Activated CD4-positive, alpha-beta T cell treated with anti-CD3 and anti-CD28 coated beads, Interleukin-2, amount 50 U/mL, for 48 hours (primary cell): ENCODE data around the gene NDUFB11.

Experiments used
- DNase-seq, 2 experiments: peaks; one replicate each; pipeline ENCODE4 v3.0.0-alpha.2; 2020

Gene NDUFB11

DNA sequence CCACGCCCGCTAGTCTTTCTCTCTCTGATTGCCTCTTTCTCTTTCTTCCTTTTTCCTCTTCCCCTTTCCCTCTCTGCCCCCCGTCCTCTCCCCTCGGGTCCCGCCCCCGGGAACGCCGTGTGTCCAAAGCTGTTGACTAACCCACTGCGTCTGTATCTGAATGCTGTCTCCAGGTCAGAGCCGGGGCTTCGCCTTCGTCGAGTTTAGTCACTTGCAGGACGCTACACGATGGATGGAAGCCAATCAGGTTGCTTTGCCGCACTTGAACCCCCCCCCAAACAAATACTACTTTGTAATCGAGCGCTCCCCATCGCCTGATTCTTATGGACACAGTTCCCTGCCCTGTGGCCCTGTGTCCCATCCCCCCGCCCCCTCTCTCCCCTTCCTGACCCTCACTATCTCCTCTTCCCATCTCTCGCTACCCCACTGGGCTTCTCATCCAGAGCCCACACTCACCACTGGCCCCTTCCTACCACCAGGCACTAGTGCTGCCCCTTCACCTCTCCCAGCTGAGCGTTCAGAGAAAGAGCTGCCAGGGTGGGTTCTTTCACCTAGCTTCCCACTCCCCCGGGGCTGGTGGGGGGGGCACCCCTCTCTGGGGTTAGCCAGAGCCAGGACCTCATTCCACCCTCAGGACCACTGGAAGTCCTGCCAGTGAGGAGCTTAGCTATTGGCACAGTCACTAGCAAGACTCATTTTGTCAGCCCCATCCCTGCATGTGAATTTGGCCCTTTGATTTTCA is 30.5 kb upstream of the NDUFB11 start:
- DNase-seq, result no peak

DNA sequence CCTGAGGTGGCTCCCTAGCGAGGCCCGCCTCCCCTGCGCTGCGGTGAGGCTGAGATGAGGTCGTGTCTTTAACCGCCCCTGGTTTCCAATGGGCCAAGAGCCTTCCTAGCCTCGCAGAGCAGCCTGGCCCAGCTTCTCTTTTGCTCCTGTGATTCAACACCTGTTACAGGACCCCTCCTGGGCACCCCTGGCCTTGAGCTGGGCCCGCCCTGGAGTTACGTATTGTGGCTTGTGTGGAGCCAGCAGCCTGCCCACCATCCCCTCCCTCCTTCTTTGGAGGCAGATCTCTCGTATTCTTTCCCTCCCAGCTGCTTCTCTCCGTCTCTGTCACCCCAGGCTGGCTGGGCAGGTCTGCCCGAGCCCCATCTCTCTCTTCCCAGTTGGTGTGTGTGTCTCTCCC is 29.9 kb upstream of the NDUFB11 start:
- no peak for DNase-seq

DNA sequence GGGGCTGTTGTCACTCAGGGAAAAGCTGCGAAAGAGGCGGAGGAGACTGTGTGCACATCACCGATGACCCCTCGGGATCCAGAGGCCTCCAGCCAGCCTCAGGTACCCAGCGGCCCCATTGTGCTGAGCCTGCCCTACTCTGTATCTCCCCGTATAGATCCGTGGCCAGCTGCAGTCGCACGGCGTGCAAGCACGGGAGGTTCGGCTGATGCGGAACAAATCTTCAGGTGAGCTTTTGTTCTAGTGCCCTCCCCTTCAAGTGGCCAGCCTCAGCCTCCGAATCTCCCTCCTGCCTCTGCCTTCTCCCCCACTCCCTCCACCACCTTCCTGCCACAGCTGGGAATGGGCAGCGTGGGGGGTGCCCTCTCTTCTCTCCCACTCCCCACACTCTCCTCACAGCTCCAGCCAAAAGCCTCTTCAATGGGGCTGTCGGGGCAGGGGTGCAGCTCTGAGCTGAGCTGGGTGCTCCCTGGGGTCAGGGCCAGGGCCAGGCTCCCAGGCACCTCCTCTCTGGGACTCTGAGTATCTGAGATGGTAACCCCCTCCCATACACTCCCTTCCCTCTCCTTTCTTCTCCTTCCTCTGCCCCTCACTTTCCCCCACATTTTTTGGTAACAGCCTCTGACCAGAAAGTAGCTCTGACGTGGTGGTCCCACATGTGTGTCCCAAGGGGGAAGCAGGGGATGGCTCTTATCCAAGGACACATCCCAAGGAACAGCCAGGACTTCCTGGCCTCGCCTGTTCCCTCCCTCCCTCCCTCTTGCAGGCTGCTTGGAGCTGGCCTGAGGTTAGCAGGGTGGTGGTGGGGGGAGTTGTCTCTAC is 28.7 kb upstream of the NDUFB11 start:
- DNase-seq, result no peak

DNA sequence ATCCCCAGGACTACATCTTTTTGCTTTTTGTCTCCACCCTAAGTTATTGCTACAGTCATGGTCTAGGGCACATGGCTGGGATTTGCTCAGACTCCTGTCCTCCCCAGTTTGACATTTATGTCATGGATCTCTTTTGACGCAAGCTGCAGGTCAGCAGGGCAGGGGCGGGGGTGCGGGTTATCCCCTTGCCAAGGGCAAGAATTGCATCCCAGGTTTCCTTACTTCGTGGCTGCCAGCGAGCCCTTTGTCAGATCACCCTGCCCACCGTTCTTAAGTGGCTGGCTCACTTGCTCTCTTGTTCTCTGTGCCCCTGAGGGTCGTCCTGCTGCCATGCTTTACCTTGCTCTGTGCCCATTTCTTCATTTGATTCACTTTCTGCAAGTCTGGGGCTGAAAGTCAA is 28.0 kb upstream of the NDUFB11 start:
- no peak for DNase-seq

DNA sequence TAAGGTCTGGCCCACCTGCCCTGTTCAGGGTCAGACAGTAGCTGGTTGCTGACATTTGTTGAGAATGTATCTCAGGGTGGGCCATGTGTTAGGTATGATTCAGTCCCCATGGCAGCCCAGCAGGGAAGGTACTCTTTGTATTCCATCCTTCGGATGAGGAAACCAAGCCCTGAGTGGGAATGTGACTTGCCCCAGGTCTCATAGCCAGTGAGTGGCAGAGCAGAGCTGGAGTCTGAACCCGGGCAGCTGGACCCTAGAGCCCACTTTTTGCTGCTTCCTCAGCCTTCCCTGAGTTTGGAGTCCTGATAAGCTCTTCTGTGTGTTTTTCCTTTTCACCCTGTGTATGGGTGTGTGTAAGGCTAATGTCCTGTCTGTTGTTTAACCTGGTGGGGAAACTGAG is 27.5 kb upstream of the NDUFB11 start:
- DNase-seq, result no peak

DNA sequence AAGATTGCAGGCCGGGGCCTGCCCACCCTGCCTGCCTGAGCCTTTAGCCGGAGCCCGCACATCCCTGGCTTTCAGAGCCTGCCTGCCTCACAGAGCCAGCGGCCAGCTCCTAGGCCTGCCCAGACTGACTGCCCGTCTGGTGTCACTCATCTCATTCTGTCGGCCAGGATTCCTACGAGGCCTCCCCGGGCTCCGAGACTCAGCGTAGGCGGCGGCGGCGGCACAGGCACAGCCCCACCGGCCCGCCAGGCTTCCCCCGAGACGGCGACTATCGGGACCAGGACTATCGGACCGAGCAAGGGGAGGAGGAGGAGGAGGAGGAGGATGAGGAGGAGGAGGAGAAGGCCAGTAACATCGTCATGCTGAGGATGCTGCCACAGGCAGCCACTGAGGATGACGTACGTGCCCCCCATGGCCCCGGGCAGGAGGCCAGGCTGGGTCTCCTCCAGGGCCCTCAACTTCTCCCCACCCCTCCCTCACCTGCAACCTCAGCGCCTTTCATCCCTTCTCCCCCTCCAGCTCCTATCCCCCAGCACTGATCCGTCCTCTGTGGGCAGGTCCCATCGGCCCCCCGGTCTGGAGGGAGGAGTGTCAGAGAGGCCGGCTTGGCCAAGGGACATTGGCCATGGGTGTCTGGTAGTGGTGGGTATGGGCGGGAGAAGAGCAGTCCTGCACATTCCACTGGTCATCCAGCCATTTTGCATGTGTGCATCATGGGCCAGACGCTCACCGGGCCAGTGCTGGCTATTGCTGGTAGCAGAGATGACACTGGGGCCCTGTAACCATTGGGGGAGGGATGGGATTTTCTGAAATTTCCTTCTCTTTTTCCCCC is 26.6 kb upstream of the NDUFB11 start:
- no peak for DNase-seq

DNA sequence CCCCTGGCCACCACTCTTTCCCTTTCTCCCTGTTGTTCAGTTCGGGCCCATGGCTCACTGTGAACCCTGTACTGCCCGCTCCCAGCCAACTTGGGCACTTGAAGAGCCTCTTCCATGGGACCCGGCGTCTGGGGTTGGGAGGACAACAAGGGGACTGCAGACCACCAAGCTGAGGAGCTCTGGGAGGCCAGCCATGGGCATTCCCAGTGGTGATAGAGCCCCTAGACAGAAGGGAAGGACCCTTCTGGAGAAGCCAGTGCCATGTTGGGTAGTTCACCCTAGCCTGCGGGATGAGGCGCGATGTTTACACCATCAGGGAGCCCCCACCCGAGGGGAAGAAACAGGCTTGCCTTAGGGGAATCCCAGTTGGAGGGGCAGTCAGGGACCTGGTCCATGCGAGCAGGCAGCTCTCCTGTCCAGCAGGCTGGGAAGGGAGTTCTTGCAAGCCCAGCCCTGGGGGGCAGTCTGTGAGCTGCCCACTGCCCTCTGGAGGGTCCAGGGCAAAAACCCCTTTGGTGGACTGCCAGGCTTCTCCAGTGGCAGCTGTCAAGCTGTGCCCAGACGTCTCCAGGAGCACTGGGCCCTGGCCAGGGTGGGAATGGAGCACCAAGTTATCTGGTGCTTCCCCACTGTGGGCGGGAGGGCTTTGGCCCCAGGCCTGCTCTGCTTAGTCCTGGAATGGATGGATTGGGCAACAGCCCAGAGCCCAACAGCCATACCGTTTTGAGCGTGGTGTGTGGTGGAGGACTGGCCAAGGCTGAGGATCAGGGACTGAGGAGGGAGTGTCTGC is 25.4 kb upstream of the NDUFB11 start:
- no peak for DNase-seq

DNA sequence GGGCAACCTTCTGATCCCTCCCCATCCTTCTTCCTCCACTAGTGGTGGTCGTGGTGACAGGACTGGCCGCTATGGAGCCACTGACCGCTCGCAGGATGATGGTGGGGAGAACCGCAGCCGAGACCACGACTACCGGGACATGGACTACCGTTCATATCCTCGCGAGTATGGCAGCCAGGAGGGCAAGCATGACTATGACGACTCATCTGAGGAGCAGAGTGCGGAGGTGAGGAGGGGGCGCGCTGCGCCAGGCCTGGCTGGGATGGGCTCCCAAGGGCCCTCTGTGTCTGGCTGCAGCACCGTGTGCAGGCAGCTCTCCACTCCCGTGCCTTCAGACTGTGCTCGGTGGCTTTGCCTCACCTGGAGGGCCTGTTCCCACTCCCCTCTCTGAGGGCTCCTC is 24.8 kb upstream of the NDUFB11 start:
- DNase-seq, result no peak

DNA sequence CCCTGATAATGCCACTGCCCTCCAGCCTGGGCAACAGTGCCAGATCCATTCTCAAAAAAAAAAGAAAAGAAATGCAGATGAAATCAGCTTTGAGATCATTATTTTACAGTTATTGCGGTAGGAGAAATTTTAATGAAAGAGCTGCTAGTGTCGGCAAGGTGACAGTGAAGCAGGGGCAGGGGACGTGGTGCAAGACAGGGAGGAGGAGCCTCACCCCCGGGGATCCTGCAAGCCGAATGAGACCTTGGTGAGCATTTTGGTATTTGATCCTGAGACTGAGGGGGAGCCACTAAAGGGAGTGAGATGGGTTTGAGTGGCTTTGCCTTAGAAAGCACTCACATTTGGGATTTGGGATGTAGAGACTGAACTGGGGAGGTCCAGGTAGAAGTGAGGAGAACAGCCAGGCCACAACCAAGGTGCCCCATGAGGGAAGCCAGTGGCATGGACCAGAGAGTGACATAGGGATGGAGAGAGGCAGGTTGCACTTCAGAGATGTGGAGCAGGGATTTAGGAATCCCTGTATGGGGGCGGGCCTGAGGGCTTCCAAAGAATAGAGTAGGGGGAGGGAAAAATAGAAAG is 24.1 kb upstream of the NDUFB11 start:
- DNase-seq, result no peak

DNA sequence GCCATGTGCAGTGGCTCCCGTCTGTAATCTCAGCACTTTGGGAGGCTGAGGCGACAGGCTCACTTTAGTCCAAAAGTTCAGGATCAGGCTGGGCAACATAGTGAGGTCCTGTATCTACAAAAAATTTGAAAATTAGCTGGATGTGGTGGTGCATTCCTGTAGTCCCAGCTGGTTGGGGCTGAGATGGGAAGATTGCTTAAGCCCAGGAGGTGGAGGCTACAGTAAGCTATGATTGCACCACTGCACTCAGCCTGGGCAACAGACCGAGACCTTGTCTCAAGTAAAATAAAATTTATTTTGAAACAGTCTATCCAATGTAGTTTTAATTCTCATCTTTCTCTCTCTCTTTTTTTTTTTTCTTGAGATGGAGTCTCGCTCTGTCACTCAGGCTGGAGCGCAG is 21.6 kb upstream of the NDUFB11 start:
- no peak for DNase-seq

DNA sequence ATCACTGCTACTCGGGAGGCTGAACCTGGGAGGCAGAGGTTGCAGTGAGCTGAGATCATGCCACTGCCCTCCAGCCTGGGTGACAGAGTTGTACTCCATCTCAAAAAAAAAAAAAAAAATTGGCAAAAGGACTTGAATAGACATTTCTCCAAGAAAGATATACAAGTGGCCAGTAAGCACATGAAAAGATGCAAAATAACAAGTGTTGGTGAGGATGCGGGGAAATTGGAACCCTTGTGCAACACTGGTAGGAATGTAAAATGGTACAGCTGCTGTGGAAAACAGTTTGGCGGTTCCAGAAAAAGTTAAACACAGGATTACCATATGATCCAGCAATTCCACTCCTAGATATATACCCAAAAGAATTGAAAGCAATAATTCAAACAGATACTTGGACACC is 19.9 kb upstream of the NDUFB11 start:
- no peak for DNase-seq

DNA sequence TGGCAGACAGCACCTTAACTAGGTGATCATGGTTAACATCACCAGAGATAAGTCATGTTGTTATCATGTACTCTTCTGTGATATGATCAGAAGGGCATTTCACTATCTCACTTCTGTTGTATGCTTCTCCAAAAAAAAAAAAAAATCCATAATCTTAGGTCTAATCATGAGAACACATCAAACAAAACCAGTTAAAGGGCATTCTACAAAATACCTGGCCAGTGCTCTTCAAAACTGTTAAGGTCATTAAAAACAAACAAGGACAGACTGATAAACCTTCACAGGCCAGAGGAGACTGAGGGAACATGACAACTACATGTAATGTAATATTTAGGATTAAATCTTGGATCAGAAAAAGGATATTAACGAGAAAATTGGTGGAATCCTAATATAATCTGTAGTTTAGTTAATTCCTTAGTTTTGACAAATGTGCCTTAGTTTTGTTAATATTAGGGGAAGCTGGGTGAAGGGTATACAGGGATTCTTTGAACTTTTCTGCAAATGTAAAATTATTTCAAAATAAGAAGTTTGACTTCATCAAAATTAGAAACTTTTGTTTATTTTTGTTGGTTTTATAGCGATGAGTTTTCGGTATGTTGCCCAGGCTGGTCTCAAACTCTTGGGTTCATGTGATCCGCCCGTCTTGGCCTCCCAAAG is 18.6 kb upstream of the NDUFB11 start:
- no peak for DNase-seq

DNA sequence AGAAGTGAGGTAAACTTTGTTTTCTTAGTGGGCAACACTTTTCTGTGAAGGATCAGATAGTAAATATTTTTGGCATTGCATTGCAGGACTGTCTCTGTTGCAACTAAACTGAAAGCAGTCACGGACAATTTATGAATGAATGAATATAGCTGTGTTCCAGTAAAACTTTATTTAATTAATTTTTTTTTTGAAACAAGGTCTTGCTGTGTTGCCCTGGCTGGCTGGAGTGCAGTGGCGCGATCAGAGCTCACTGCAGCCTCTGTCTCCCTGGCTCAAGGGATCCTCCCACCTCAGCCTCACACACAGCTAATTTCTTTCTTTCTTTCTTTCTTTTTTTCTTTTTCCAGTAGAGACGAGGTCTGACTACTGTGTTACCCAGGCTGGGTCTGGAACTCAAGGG is 16.3 kb upstream of the NDUFB11 start:
- DNase-seq, result no peak

DNA sequence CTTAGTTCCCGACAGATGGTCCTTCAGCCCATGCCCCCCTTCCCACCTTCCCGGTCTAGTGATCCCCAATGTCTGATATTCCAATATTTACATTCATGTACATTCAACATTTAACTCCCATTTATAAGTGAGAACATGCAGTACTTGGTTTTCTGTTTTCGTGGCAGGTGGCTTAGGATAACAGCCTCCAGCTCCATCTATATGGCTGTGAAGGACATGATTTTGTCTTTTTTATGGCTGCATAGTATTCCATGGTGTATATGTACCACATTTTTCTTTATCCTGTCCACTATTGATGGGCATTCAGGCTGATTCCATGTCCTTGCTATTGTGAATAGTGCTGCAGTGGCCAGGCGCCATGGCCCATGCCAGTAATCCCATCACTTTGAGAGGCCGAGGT is 14.3 kb upstream of the NDUFB11 start:
- no peak for DNase-seq

DNA sequence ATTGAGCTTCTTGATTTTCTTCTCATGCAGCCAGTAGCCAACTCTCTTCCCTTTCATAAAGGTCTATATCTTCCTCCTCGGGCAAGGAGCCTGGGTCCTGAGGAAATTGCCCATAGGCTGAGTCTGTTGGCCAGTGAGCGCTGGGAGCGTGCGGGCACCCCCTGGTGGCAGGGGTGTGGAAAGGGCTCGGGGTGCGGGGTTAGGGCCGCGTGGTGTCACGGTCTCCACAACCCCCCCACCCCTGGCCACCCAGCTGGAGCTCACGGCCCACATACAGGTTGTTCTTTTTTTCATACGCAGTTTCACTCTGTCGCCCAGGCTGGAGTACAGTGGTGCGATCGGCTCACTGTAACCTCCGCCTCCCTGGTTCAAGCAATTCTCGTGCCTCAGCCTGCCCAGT is 13.6 kb upstream of the NDUFB11 start:
- DNase-seq, result no peak

DNA sequence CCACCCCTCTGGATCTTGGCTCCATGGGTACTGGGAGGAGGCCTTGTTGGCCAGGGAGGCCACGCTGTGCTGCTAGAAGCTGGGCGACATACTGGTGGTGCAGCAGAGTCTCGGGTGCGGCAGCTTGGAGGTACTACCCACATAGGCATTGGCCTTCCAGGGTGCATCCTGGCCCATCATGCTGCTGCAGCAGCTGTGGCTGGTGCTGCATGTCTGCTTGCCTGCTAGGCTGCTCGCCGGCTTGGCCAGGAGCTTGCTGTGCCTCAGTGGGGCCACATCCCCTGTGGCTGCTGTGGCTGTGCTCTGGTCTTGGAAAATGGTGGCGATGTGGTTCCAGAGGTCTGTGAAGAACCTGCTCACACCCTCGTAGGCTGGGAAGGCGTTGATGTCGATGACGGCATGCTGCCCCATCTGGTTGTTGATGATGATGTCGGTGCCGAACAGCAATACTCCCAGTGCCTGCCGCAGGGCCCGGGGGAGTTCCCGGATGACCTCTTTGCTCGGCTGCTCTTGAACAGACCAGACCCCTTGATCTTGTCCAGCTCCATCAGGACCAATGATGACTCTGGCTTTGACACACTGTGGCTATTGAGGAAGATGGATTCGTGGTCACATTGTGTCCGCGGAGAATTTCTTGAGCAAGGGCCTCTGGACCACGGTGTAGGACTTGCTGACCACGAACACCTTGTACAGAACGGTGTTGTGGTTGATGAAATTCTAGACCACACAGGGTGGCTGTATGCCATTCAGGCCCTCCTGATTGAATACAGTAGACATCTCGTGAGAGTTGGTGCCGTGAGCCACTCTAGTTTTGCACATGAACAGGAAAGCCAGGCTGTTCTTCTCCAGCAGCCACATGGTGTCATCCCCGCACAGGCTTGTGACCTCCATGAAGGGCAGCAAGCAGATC is 12.4 kb upstream of the NDUFB11 start:
- no peak for DNase-seq

DNA sequence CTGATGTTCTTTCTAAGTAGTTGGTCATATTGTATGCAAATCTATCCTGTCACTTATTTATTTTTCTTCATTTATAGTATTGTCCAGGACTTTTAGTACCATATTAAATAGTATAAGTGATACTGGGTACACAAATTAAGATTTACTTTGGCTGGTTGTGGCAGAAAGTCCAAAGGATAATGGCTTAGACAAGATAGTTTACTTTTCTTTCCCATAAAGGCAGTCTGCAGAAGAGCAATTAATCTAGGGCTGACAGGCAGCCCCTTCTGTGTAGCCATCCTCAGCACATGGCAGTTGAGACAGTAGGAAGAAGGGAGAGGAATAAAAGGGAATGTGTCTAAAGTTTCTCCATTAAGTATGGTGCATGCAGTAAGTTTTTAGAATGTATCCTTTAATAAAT is 6.9 kb upstream of the NDUFB11 start:
- DNase-seq, result no peak

DNA sequence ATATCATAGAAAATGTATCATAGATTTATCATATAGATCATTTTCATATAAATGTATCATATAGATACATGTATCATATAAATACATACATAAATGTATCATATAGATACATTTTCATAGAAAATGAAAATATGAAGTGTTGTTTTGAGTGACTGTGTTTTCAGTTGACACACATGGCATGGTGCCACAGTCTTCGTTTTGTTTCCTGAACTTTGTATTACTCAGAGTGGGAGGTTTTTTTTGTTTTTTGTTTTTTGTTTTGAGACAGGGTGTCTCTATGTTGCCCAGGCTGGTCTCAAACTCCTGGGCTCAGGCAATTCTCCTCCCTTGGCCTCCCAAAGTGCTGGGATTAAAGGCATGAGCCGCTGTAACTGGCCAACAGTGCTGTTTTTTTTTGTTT is 4.4 kb upstream of the NDUFB11 start:
- DNase-seq, result peak in 1 of 2 experiments; percentile 25

DNA sequence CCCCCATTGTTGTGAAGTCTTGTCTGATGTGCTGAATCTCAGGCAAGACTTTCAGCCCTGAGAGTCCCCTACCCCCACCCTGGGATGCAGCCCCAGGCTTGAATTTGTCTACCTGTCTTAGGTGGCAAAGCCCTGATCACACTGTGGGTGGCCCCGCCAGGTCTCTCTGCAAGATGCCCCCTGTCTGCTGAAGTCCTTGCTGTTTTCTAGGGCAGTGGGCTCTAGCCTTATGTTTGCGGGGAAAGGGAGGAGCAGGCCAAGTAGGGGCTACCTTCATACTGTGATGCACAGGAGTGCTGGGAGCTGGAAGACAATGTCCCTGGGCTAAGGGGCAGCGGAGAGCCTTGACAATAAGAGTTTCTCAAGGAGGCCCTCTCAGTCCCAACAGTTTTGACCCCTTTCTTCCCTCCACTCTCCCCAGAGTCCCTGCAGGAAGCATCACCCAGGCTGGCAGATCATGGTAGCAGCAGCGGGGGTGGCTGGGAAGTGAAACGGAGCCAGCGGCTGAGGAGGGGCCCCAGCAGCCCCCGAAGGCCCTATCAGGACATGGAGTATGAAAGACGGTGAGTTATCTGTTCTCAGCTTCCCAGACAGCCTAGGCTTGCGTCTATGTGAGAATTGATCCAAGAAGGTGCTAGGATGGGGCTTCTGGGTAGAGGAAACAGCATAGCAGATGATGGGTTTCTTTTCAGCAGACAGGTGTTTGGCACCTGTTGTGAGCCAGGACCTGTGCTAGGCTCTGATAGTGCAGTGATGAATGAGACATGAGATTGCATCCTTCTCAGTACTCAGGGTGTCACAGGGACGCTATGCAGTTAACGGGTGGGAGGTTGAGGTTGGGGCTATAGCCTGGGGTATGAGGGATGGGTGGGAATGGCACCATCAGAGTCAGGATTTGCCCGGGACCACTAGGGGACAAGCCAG is 2.7 kb upstream of the NDUFB11 start:
- DNase-seq, result no peak
